AG04450 (cell line): ENCODE measurements around the gene HPX. TPM values are rescaled to one million over a fixed set of nuclear protein-coding genes. Genes with fewer than 3 reads are reported as not detected.
A peak's percentile ranks its signal among the peaks of the same experiment; 100 is the strongest.

Source experiments
- CTCF ChIA-PET: fragments of 300-600, 350-600 bp; formaldehyde crosslinking; extraction: SDS; loops from one replicate; lab custom pipeline; 2022; ENCODE audit warnings: antibody characterized with exemption, inconsistent platforms; lab: Charles Lee
- POLR2A ChIA-PET: fragments of 350-600 bp; formaldehyde crosslinking; extraction: SDS; loops from one replicate; lab custom pipeline; 2021; ENCODE audit warnings: antibody characterized with exemption, inconsistent platforms; lab: Yijun Ruan, JAX
- DNase-seq: peaks from one replicate; pipeline ENCODE4 v3.0.0-alpha.2; 2011; ENCODE audit warnings: low read depth, low spot score
- H3K27ac ChIP-seq: one replicate; pipeline ENCODE4 v1.5.1; 2012; ENCODE audit warnings: low read depth, low read length, control low read depth
- H3K27me3 ChIP-seq: one replicate; pipeline ENCODE4 v1.6.0; 2012; ENCODE audit warnings: low read length; ENCODE audit not compliant: control insufficient read depth, insufficient read depth
- H3K4me3 ChIP-seq: 2 replicates; pipeline ENCODE4 v1.5.1; 2011; ENCODE audit warnings: mild to moderate bottlenecking, low read depth, low read length, control low read depth
- H3K9me3 ChIP-seq: 2 replicates; pipeline ENCODE4 v1.5.1; 2012; ENCODE audit warnings: low read length; ENCODE audit not compliant: control insufficient read depth, insufficient read depth
- CTCF ChIP-seq: IDR thresholded peaks from 2 replicates; pipeline ENCODE4 v1.5.1; 2011; ENCODE audit warnings: low read depth, low read length, control low read depth, inconsistent platforms
- polyA plus RNA-seq: library from polyadenylated mRNA; depleted of rRNA; stranded (reverse); fragments of >200 nt; gene quantifications from 2 replicates; pipeline ENCODE4 v1.2.3, GENCODE V29; 2011; rRNA removed

The HPX gene
- polyA plus RNA-seq, 1 experiment = 0.32 TPM

GRCh38 chr11:6389905-6390717 is 50.7 kb downstream of the HPX start, which contains the start of gene SMPD1:
TSS of gene SMPD1 (plus strand) at chr11:6390474. CDS start at chr11:6390599, 125 bp downstream.
- peak; percentile 58 for DNase-seq
- no peaks in the 10 kb centered on the region for H3K27me3 ChIP-seq
- POLR2A ChIA-PET = interaction anchor here (0.7 to 2.0 kb wide), 8 partner anchors 11 to 293 kb away, joined by 3 to 10 read pairs (median 4); partner anchors contain the start of genes APBB1, ARFIP2, CAVIN3 and MRPL17
- CTCF ChIA-PET = interaction anchor here (0.6 to 4.9 kb wide), 7 partner anchors 9 to 491 kb away, joined by 3 to 63 read pairs (median 3); no protein-coding TSS in a partner anchor
- TF ChIP-seq CTCF = no peak
- H3K9me3 ChIP-seq = no peaks in the 10 kb centered on the region; the same call in 1 of the 2 replicates
- H3K4me3 ChIP-seq = peak within 1 kb of the TSS; percentile 84
- H3K27ac ChIP-seq = peak within 1 kb of the TSS; percentile 88

DNA sequence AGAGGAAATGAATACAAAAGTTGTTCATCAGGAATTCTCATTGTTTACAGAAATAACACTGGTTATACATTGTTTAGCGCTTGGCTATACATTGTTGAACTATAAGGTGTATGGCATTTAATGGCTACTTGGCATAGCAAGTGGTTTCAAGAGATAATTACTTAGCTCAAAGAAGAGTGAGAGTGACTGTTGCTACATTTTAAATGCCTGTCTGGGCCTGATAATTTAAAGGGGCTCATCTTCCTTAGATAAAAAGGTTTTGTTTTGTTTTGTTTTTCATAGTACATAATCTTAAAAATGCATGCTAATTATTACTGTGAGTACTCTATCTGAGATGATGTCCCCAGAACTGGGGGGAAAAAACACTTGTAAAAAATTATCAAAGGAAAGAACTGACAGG is 52.0 kb downstream of the HPX start:
- Histone ChIP-seq H3K27ac (no peak overlapping the region), H3K27me3 (no peaks in the 10 kb centered on the region), H3K9me3 (no peaks in the 10 kb centered on the region; the same call in 1 of the 2 replicates), H3K4me3 (no peak overlapping the region)
- CTCF ChIA-PET = interaction anchor here (0.6 to 4.9 kb wide), 6 partner anchors 10 to 142 kb away, joined by 3 to 63 read pairs (median 11); no protein-coding TSS in a partner anchor
- POLR2A ChIA-PET = no interaction called here
- TF ChIP-seq CTCF = no peak
- DNase-seq = no peak

- POLR2A ChIA-PET = interaction anchor here (0.5 to 0.7 kb wide), 3 partner anchors 31 to 152 kb away, joined by 3 to 7 read pairs (median 6); no protein-coding TSS in a partner anchor
- H3K27ac ChIP-seq = peak overlapping the region; percentile 62
- CTCF ChIA-PET = interaction anchor here (0.5 to 4.9 kb wide), 12 partner anchors 10 to 295 kb away, joined by 3 to 63 read pairs (median 3); partner anchors contain the start of gene MRPL17
- no peak overlapping the region for H3K4me3 ChIP-seq
- H3K9me3 ChIP-seq = no peaks in the 10 kb centered on the region; the same call in 1 of the 2 replicates
- TF ChIP-seq CTCF = no peak
- DNase-seq = no peak
- no peaks in the 10 kb centered on the region for H3K27me3 ChIP-seq
Observed at GRCh38 chr11:6387811-6388599, 52.8 kb downstream of the HPX start.

GRCh38 chr11:6385046-6385777 is 55.6 kb downstream of the HPX start:
- DNase-seq = no peak
- CTCF ChIA-PET = interaction anchor here (1.1 to 12.7 kb wide), 4 partner anchors 22 to 146 kb away, joined by 3 to 604 read pairs (median 8); partner anchors contain the start of gene HPX
- POLR2A ChIA-PET = no interaction called here
- no peak for TF ChIP-seq CTCF
- H3K27me3 ChIP-seq = no peaks in the 10 kb centered on the region
- H3K4me3 ChIP-seq = no peak overlapping the region
- no peaks in the 10 kb centered on the region for H3K9me3 ChIP-seq
- no peak overlapping the region for H3K27ac ChIP-seq

Other genes with a start within 250 kb of the HPX start
- not detected in 2 replicates for gene OR52W1, start 241.8 kb downstream of the HPX start, polyA plus RNA-seq
- not detected in 2 replicates for gene C11orf42, start 235.4 kb downstream of the HPX start, polyA plus RNA-seq
- gene FHIP1B, start 206.4 kb downstream of the HPX start, polyA plus RNA-seq = 18.9 and 19.8 TPM in 2 replicates
- gene CNGA4, start 201.9 kb downstream of the HPX start, polyA plus RNA-seq = 0.04 and 0.07 TPM in 2 replicates
- not detected in 2 replicates for gene CCKBR, start 181.1 kb downstream of the HPX start, polyA plus RNA-seq
- gene CAVIN3, start 120.5 kb downstream of the HPX start, polyA plus RNA-seq = 37.8 and 53.1 TPM in 2 replicates
- 68.0 and 83.7 TPM in 2 replicates for gene SMPD1, start 50.5 kb downstream of the HPX start, polyA plus RNA-seq
- 42.2 and 54.5 TPM in 2 replicates for gene APBB1, start 21.9 kb downstream of the HPX start, polyA plus RNA-seq
- gene TRIM3, start 33.0 kb upstream of the HPX start, polyA plus RNA-seq = 10.5 and 11.7 TPM in 2 replicates
- 79.1 and 88.2 TPM in 2 replicates for gene ARFIP2, start 40.3 kb upstream of the HPX start, polyA plus RNA-seq
- 26.7 and 33.1 TPM in 2 replicates for gene TIMM10B, start 40.5 kb upstream of the HPX start, polyA plus RNA-seq
- 2.2 and 3.1 TPM in 2 replicates for gene DNHD1, start 56.3 kb upstream of the HPX start, polyA plus RNA-seq
- 13.7 and 16.3 TPM in 2 replicates for gene RRP8, start 162.6 kb upstream of the HPX start, polyA plus RNA-seq
- 362 and 417 TPM in 2 replicates for gene ILK, start 162.8 kb upstream of the HPX start, polyA plus RNA-seq
- 170 and 215 TPM in 2 replicates for gene TAF10, start 171.2 kb upstream of the HPX start, polyA plus RNA-seq
- gene TPP1, start 178.4 kb upstream of the HPX start, polyA plus RNA-seq = 128 and 152 TPM in 2 replicates
- 8.7 and 11.2 TPM in 2 replicates for gene DCHS1, start 214.8 kb upstream of the HPX start, polyA plus RNA-seq
- 63.3 and 69.1 TPM in 2 replicates for gene MRPL17, start 242.4 kb upstream of the HPX start, polyA plus RNA-seq